ENCODE results near the gene MKLN1. TPM values are rescaled to one million over a fixed set of nuclear protein-coding genes. Genes with fewer than 3 reads are reported as not detected.

The MKLN1 gene
- total and polyA plus RNA-seq, 5 experiments from 2014 or later: 17.0 to 66.1 (median 20.2) TPM

GRCh38 chr7:131359136-131359776, 31.6 kb downstream of the MKLN1 start:
- peak overlapping the region in 9 of 10 donors; percentile 12 to 69 (median 47) for H3K4me3 Mint-ChIP-seq
- POLR2A ChIA-PET: no interaction called here
- DNase-seq (no peak), ATAC-seq (no peak)
- H3K27ac Mint-ChIP-seq: peak overlapping the region in 1 of 10 donors; percentile 13
- H3K27me3 Mint-ChIP-seq: no peaks in the 10 kb centered on the region
- peaks cover 27 to 87% (median 75%) of the 10 kb centered on the region in 4 donors for H3K4me1 Mint-ChIP-seq
- peaks cover 0 to 2% (median 0%) of the 10 kb centered on the region in 3 donors for H3K36me3 Mint-ChIP-seq
- no peaks in the 10 kb centered on the region for H3K9me3 Mint-ChIP-seq

- DNase-seq: no peak
- Mint-ChIP-seq H3K27ac (no peak overlapping the region), H3K4me3 (peak overlapping the region in 1 of 10 donors; percentile 15), H3K36me3 (no peaks in the 10 kb centered on the region), H3K27me3 (no peaks in the 10 kb centered on the region), H3K9me3 (peaks cover 0 to 1% (median 0%) of the 10 kb centered on the region in 9 donors), H3K4me1 (peaks cover 35 to 90% (median 78%) of the 10 kb centered on the region in 4 donors)
- POLR2A ChIA-PET: no interaction called here
- no peak for ATAC-seq
These were observed 36.0 kb downstream of the MKLN1 start for GRCh38 chr7:131363719-131364118.

GRCh38 chr7:131364767-131365344, 37.2 kb downstream of the MKLN1 start:
- peak overlapping the region in 2 of 10 donors; percentile 16 to 26 for H3K4me3 Mint-ChIP-seq
- no peak for DNase-seq
- H3K4me1 Mint-ChIP-seq: peaks cover 30 to 91% (median 76%) of the 10 kb centered on the region in 4 donors
- POLR2A ChIA-PET: no interaction called here
- H3K27me3 Mint-ChIP-seq: no peaks in the 10 kb centered on the region
- H3K36me3 Mint-ChIP-seq: no peaks in the 10 kb centered on the region
- no peak for ATAC-seq
- H3K9me3 Mint-ChIP-seq: peaks cover 0 to 1% (median 0%) of the 10 kb centered on the region in 9 donors
- H3K27ac Mint-ChIP-seq: peak overlapping the region in 2 of 10 donors; percentile 18 to 28

GRCh38 chr7:131365838-131366237, 38.2 kb downstream of the MKLN1 start:
- ATAC-seq (no peak), DNase-seq (no peak)
- POLR2A ChIA-PET: interaction anchor here (1.6 kb wide), 1 partner anchor 259 kb away, joined by 5 read pairs; no protein-coding TSS in a partner anchor
- peaks cover 27 to 91% (median 75%) of the 10 kb centered on the region in 4 donors for H3K4me1 Mint-ChIP-seq
- peaks cover 0 to 1% (median 0%) of the 10 kb centered on the region in 9 donors for H3K9me3 Mint-ChIP-seq
- H3K4me3 Mint-ChIP-seq: peak overlapping the region in 1 of 10 donors; percentile 19
- H3K27me3 Mint-ChIP-seq: no peaks in the 10 kb centered on the region
- H3K36me3 Mint-ChIP-seq: no peaks in the 10 kb centered on the region
- no peak overlapping the region for H3K27ac Mint-ChIP-seq

DNA sequence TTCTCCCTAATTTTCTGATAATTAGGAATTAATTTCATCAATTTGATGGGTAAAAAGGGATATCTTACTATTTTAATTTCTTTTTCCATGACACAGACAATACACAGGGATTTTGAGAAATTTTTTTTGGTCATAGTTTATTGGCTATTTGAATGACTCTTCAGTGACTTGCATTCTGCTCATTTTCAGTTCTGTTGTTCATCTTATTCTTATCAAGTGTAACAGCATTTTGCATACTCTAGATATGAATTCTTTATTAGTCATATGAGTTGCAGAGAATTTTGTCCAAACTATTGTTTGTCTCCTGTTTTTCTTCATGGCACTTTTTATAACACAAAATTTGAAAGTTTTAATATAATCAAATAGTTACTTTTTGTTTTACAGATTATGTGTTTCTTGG, 41.7 kb downstream of the MKLN1 start:
- Mint-ChIP-seq H3K4me3 (no peak overlapping the region), H3K27ac (no peak overlapping the region), H3K36me3 (peaks cover 0 to 5% (median 0%) of the 10 kb centered on the region in 3 donors), H3K27me3 (no peaks in the 10 kb centered on the region), H3K4me1 (peaks cover 31 to 82% (median 72%) of the 10 kb centered on the region in 4 donors), H3K9me3 (peaks cover 0 to 1% (median 0%) of the 10 kb centered on the region in 9 donors)
- ATAC-seq (no peak), DNase-seq (no peak)
- POLR2A ChIA-PET: no interaction called here

DNA sequence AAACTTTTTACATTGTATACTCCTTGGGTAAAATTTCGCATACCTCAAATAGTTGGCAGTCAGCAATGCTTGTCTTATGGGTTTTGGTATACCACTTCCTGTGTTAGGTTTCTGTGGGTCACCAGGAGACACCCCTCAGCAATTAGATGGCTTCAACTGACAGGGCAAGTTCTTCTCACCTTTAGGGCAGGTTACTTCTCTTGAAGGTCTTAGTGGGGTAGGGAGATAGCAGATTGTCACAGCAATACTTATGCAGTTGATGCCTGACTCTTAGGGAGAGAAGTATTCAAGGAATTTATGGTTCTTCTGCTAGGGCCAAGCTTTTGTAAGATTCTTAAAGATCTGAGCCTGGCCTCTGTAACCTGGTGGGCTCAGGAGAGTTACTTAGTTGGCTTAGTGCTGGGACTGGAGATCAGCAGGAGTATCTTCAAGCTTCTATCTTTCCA, 42.9 kb downstream of the MKLN1 start:
- DNase-seq (peak in 6 of 10 donors; percentile 22 to 54 (median 38)), ATAC-seq (peak; percentile 82 to 95)
- Mint-ChIP-seq H3K9me3 (no peaks in the 10 kb centered on the region), H3K27me3 (no peaks in the 10 kb centered on the region), H3K4me3 (peak overlapping the region in 8 of 10 donors; percentile 0 to 57 (median 38)), H3K36me3 (peaks cover 0 to 11% (median 3%) of the 10 kb centered on the region in 3 donors), H3K27ac (peak overlapping the region in 4 of 10 donors; percentile 0 to 34 (median 24)), H3K4me1 (peaks cover 24 to 80% (median 62%) of the 10 kb centered on the region in 4 donors)
- POLR2A ChIA-PET: interaction anchor here (0.6 kb wide), 1 partner anchor 96 kb away, joined by 3 read pairs; no protein-coding TSS in a partner anchor

DNA sequence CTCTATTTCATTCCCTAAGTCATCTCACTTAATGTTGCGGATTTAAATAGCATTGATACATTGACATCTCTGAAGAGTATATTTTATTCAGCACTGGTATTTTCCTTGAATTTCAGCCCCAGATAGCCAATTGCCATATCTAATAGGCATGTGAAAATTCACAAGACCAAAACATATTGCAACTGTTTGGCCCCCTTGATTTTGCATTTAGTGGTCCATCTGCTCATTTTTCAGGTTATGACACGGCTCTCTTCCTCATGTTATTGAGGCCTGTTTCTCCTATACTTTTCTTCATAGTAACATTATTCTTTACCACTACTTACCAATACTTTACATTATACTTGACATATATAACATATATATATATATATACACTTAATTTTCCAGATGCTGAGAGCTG, 43.7 kb downstream of the MKLN1 start:
- DNase-seq (no peak), ATAC-seq (no peak)
- POLR2A ChIA-PET: interaction anchor here (0.6 kb wide), 1 partner anchor 431 kb away, joined by 6 read pairs; no protein-coding TSS in a partner anchor
- H3K27ac Mint-ChIP-seq: no peak overlapping the region
- no peaks in the 10 kb centered on the region for H3K9me3 Mint-ChIP-seq
- H3K36me3 Mint-ChIP-seq: peaks cover 0 to 15% (median 3%) of the 10 kb centered on the region in 3 donors
- H3K4me3 Mint-ChIP-seq: no peak overlapping the region
- H3K27me3 Mint-ChIP-seq: no peaks in the 10 kb centered on the region
- peaks cover 20 to 71% (median 56%) of the 10 kb centered on the region in 4 donors for H3K4me1 Mint-ChIP-seq

DNA sequence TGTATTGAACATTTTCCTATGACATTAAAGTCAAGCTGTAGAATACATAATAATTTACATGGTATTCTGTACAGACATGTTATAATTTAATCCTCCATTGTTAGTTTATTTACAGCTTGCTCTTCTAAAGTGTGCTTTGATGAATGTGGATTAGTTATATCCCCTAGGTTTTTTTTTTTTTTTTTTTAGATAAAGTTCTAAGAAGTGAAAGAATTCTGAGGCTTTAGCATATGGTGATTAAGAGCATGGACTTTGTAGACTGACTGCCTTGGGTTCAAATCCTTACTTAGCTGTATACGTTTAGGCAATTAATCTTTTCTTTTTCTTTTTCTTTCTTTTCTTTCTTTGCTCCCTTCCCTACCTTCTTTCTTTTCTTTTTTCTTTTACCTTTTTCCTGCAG, 44.9 kb downstream of the MKLN1 start:
- POLR2A ChIA-PET: interaction anchor here (0.6 kb wide), 1 partner anchor 258 kb away, joined by 5 read pairs; no protein-coding TSS in a partner anchor
- no peak for ATAC-seq
- Mint-ChIP-seq H3K36me3 (peaks cover 0 to 22% (median 9%) of the 10 kb centered on the region in 3 donors), H3K9me3 (no peaks in the 10 kb centered on the region), H3K27me3 (no peaks in the 10 kb centered on the region), H3K4me3 (peak overlapping the region in 1 of 10 donors; percentile 10), H3K4me1 (peaks cover 18 to 60% (median 51%) of the 10 kb centered on the region in 4 donors), H3K27ac (peak overlapping the region in 1 of 10 donors; percentile 49)
- no peak for DNase-seq

DNA sequence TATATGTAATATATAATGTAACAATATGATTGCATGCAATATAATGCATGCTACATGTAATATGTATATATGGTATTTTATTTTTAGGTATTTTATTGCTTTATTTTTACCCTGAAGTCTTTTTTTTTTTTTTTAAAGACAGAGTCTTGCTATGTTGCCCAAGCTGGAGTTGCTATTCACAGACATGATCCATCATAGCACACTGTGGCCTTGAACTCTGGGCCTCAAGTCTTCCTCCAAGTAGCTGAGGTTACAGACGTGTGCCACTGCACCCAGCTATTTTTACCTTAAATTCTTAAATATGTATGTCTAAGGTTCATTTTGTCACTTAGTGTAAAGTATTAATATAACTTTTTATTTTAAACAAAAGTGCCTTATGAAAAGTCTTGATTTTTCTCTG, 47.1 kb downstream of the MKLN1 start:
- H3K27me3 Mint-ChIP-seq: no peaks in the 10 kb centered on the region
- H3K9me3 Mint-ChIP-seq: no peaks in the 10 kb centered on the region
- H3K27ac Mint-ChIP-seq: no peak overlapping the region
- H3K36me3 Mint-ChIP-seq: peaks cover 0 to 33% (median 9%) of the 10 kb centered on the region in 3 donors
- ATAC-seq: no peak
- DNase-seq: no peak
- no peak overlapping the region for H3K4me3 Mint-ChIP-seq
- POLR2A ChIA-PET: interaction anchor here (0.9 kb wide), 1 partner anchor 47 kb away, joined by 3 read pairs; the partner anchor contains the start of gene MKLN1
- H3K4me1 Mint-ChIP-seq: peaks cover 13 to 45% (median 34%) of the 10 kb centered on the region in 4 donors

DNA sequence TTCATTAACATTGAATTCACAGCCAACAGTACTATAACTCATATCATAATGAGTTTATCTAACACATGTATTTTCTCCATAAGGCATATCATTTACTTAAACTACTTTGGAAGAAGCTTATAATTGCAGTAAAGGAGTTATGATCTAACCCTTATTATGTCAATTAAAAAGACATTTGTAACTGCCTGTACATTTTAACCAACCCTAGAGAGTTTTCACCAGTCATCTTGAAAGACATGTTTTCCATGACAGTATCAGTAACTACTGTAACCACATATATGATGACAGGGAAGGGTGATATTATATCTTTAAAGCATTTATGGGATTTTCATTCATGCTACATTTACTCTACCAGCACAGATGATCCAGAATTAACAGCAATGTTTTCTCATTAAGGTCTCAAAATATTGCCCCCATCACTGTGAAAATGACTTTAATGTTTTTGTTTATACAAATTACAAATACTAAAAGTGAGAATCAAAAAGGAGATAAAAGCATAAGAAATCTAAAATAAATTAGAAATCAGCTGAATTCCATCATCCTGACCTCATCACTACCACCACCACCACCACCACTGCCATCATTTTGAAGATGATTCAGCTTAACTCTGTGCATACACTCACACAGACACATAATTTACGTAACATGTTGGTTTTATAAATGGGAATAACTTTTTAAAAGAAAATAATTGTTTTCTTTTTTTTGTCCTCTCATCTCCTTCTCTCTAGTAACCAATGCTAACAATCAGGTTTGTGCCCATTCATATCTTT, 53.6 kb downstream of the MKLN1 start:
- Mint-ChIP-seq H3K4me3 (no peak overlapping the region), H3K36me3 (peaks cover 0 to 33% (median 6%) of the 10 kb centered on the region in 3 donors), H3K27me3 (no peaks in the 10 kb centered on the region), H3K9me3 (no peaks in the 10 kb centered on the region), H3K4me1 (peaks cover 6 to 46% (median 40%) of the 10 kb centered on the region in 4 donors), H3K27ac (no peak overlapping the region)
- ATAC-seq: no peak
- no peak for DNase-seq
- POLR2A ChIA-PET: no interaction called here

DNA sequence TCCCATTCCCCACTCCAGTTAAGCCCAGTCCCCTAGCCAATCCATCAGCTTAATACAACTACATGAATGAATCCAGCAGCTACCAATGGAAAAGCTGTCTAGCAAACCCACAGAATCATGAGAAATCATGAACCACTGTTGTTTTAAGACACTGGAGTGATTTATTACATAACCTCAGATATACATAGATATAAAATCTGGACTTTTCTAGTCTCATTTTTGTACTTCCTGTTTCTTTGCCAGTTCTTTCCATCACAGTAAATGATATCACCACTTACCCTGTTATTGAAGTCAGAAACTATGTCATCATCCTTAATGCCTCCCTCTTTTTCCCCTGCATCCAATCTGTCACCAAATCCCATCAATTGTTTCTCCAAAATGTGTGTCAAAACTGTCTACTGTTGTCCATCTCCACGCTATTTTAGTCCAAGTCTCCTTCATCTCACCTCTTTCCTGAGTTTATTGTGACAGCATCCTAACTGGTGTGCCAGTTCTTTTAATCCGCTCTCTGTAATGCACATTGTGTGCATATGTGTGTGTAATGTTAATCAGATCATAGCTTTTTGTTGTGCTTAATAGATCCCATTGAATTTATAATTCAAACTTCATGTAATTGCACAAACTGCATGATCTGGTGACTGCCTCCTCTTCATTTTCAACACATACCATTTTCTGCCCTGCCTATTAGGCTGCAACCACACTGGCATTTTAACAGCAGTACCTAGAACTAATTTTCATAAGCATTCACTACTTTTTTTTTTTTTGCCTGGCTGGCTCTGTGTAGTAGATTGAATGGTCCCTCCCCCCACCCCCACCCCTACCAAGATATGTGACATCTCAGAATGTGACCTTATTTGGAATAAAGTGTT, 56.0 kb downstream of the MKLN1 start:
- Mint-ChIP-seq H3K27ac (peak overlapping the region in 7 of 10 donors; percentile 2 to 70 (median 17)), H3K27me3 (no peaks in the 10 kb centered on the region), H3K9me3 (no peaks in the 10 kb centered on the region), H3K36me3 (peaks cover 0 to 29% (median 8%) of the 10 kb centered on the region in 3 donors), H3K4me1 (peaks cover 6 to 48% (median 45%) of the 10 kb centered on the region in 4 donors), H3K4me3 (peak overlapping the region in 2 of 10 donors; percentile 2 to 47)
- ATAC-seq (peak; percentile 30 to 36), DNase-seq (peak in 1 of 10 donors; percentile 6)
- POLR2A ChIA-PET: no interaction called here

DNA sequence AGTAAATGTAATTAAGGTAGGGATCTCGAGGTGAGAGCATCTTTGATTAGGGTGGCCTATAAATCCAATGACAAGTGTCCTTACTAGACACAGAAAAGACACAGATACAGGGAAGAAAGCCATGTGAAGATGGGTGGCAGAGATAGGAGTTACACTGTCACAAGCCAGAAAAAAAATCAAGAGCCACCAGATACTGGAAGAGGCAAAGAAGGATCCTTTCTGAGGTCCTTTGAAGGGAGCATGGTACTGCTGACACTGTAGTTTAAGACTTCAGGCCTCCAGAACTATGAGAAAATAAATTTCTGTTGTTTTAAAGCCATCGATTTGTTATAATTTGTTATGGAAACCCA, 56.6 kb downstream of the MKLN1 start:
- no peak for DNase-seq
- Mint-ChIP-seq H3K4me3 (no peak overlapping the region), H3K36me3 (peaks cover 0 to 31% (median 10%) of the 10 kb centered on the region in 3 donors), H3K27ac (peak overlapping the region in 1 of 10 donors; percentile 8), H3K4me1 (peaks cover 6 to 48% (median 45%) of the 10 kb centered on the region in 4 donors), H3K9me3 (no peaks in the 10 kb centered on the region), H3K27me3 (no peaks in the 10 kb centered on the region)
- POLR2A ChIA-PET: no interaction called here
- no peak for ATAC-seq

All from naive thymus-derived CD8-positive, alpha-beta T cell (primary cell).